HG03108 (cell line): Measurements from ENCODE around the gene SSNA1.
A peak's percentile ranks its signal among the peaks of the same experiment; 100 is the strongest.

ENCODE experiments used
- ATAC-seq: cut with Tn5 transposase; IDR thresholded peaks from one replicate; pipeline ENCODE4 v1.9.1; 2021; ENCODE audit warnings: moderate library complexity; ENCODE audit not compliant: unreplicated experiment

SSNA1 gene

GRCh38 chr9:137219757-137220316 is 31.4 kb downstream of the SSNA1 start:
- ATAC-seq = no peak

- no peak for ATAC-seq
These were observed 32.0 kb downstream of the SSNA1 start for GRCh38 chr9:137220317-137221094.

DNA sequence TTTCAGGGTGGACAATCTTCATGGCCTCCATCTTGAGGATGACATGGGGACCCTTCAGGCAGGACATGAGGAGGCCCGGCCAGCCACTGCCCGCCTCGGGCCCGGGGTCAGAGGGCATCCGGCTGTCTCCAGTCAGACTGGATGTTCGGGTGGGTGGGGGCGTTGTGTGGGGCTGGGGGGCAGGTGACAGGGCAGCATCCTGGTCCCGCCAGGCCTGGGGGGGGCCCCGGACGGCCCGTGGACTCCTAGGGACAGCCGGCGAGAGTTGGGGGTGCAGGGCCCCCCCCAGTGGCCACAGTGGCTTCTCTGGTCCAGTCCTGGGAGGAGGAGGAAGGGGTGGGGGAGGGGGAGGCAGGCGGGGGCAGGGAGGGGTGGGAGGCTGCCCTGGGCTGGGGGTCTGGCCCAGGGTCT is 32.6 kb downstream of the SSNA1 start:
- no peak for ATAC-seq

- ATAC-seq = no peak
These were observed 33.1 kb downstream of the SSNA1 start for GRCh38 chr9:137221506-137222111.

- peak; percentile 4 for ATAC-seq
These were observed 34.0 kb downstream of the SSNA1 start, which contains the start of gene RNF208 for GRCh38 chr9:137222190-137223077. Gene RNF208 (minus strand): TSS chr9:137222240. CDS start chr9:137221212, 1,028 bp downstream.

GRCh38 chr9:137223078-137223970 is 34.8 kb downstream of the SSNA1 start:
- peak; percentile 76 for ATAC-seq

DNA sequence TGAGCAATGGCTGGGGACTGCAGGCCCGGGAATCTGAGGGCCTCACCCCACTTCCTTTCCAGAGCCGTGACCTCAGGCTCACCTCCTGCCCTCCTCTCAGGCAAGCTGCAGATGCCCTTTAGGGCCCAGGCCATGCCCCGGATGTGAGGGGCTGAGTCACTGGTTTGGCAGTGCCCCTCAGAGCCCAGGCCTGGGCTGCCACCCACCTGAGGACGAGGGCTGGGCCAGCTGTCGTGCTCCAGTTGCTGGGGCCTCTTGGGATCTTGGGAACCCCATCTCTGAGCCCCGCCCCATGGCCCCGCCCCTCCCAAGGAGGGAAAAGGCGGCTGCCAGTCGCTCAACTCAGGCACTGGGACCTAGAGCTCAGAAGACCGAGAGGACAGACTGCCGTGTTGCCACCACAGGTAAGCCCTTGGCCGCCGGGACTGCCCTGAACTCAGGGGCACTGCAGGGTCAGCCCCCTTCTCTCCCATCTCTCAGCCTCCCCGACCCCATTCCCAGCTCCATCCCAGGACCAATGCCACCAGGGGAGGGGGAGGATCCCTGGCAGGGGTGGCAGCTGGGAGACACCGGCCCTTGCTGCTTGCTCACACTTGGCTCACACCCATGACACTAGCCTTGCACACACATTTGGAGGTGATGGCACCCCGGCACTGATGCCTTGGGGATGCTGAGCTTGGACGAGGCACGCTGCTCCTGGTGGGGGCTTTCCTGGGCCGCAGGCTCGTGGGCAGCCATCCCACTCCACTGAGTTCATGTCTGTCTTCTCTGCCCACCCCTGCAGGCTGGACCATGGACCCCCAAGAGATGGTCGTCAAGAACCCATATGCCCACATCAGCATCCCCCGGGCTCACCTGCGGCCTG is 36.6 kb downstream of the SSNA1 start, which contains the start of gene CYSRT1:
TSS of gene CYSRT1 (plus strand) at position 345 of the 865 bp plus-strand sequence. CDS start at position 793, 448 bp downstream.
- ATAC-seq = no peak

- no peak for ATAC-seq
These were observed 37.3 kb downstream of the SSNA1 start for GRCh38 chr9:137225699-137226331.

- ATAC-seq = no peak
These were observed 38.0 kb downstream of the SSNA1 start for GRCh38 chr9:137226338-137227053.

DNA sequence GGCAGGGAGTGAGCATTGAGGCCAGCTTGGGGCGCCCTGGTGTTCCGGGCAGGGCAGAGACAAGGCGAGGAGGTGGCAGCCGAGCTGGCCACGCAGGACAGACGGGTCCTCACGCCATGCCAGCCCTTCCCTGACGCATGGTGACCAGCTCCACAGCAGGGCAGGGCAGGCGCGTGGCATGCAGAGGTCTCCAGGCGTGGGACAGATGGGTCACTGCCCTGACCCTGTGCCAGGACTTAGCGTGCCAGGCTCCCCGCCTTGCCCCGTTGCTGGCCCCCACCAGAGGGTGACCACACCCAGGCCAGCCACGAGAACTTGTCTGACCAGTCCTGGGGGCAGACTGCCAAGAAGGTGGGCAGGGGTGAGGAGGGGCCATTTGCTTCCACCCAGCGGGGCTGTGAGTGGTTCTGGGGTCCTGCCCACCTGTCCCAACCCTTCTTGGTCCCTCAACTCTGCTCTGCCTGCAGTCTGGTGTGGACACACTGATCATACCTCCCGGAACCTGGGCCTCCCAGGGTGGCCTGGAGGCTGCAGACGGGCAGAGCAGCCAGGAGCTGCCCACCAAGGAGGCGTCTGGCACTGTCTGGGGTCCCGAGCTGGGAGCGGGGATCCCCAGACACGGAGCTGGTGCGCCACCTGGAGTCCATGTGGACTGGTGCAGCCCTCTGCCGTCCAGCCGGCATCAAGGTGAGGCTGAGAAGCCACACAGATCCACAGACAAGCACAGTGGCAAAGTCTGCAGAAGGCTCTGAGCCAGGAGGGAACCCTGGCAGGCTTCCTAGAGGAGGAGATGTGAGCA is 38.8 kb downstream of the SSNA1 start, which contains the start of gene RNF224:
TSS of gene RNF224 (plus strand) at position 449 of the 799 bp plus-strand sequence. CDS start 834 bp downstream, outside the sequence.
- ATAC-seq = no peak

DNA sequence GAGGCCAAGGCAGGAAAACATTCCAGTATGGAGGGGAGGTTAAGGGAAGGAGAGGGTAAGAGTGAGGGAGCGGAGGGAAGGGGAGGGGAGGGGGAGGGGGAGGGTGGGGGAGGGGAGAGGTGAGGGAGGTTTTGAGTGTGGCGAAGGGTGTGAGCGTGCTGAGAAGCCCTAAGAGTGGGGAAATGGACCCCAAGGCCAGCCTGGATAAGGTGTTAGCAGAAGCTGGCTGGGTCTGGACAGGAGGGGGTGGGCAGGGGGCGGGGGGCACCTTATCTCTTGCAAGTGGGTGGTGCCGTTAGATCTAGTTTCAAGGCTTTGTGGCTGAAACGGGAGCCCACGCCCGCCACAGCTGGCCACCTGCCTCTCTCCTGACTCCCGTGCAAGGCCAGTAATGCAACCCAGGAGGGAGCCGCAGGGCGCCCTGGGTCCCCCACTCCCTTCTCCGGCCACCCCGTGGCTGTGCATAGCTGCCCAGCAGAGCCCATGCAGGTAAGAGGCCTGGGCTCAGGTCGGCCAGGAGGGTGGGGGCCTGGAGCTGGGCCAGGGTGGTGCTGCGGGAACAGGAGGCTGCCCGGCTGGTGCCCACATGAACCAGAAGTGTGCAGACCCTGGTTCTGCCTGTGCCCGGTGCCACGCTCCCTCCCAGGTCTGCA is 39.5 kb downstream of the SSNA1 start:
- no peak for ATAC-seq

DNA sequence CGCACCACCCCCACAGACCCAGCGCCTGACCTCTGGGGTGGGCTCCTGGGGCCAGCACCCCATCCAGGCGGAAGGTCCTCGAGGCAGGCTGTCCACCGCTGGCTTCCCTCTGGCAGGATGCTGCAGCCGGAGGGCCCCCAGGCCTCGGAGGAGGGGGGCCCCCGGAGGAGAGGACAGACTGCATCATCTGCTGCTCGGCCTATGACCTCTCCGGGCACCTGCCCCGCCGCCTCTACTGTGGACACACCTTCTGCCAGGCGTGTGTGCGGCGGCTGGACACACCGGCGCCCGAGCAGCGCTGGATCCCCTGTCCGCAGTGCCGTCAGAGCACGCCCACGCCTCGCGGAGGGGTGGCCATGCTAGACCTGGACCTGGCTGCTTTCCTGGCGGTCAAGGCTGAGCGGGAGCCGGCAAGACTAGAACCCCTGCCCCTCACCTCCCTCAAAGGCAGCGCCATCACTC is 40.1 kb downstream of the SSNA1 start:
- no peak for ATAC-seq

GRCh38 chr9:137228968-137229896 is 40.8 kb downstream of the SSNA1 start:
- ATAC-seq = no peak

DNA sequence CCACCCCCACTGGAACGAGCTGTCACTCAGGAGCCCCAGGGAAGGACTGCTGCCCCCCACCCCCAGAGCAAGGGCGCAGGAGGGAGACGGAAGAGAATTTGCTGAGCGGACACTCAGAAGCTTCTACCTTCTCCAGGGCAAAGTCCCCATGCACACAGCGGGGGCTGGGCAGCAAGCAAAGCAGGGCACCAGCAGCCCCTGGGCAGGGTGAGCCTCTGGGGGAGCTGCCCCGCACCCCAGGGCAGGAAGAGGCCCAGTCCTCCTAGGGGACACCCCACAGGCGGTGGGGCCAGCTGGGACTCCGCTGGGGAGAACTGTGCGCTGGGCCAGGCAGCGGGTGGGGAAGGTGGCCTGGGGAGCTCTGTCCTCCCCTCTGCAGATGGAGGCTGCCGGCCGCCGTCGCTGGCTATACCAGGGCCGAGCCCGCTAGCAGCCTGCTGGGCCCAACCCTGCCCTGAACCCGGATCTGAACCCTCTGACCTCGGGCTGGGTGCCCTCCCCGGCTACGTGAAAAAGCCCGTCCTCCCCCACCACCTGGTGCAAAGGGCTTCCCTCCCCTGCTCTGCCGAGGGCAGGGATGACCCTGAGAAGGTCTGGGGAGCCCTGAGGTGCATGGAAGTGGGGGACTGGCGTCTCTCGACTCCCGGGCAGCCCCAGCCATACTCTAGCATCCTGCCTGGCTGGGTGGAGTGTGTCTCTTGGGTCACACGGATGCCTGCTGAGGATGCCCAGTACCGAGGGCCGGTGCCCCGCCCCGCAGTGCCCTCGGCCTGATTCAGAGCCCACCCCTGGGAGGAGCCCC is 41.6 kb downstream of the SSNA1 start:
- no peak for ATAC-seq
